ENCODE results near the gene ASIC1.
"Not testable (repeated sequence)": the region's sequence is repeated elsewhere in the genome, so short reads cannot be mapped to it uniquely, and the experiment has no call there.

Gene ASIC1

DNA sequence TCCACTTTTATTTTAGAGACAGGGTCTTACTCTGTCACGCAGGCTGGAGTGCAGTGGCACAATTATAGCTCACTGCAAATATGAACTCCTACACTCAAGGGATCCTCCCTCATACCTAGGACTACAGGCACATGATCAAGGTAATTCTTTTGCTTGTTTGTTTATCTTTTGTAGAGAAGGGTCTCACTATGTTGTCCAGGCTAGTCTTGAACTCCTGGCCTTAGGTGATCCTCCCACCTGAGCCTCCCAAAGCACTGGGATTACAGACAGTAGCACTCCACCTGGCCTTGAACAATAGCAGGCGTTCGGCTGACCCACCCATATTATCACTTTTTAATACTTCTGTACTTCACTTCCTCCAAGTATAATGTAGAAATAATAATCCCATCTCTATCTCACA, 30.7 kb upstream of the ASIC1 start:
- peaks cover 2% of the 10 kb centered on the region for H3K9me3 Mint-ChIP-seq

DNA sequence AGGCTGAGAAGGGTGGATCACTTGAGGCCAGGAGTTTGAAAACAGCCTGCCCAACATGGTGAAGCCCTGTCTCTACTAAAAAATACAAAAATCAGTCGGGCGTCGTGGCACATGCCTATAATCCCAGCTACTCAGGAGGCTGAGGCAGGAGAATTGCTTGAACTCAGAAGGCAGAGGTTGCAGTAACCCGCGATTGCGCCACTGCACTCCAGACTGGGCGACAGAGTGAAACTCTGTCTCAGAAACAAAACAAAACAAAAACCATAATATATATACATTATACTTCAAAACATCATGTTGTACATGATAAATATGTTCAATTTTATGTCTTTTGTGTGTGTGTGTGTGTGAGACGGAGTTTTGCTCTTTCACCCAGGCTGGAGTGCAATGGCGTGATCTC, 26.9 kb upstream of the ASIC1 start:
- not testable (repeated sequence) for H3K4me3 Mint-ChIP-seq; H3K36me3 Mint-ChIP-seq (ENCODE audit: low read depth); H3K9me3 Mint-ChIP-seq; DNase-seq (ENCODE audit: low spot score); H3K27ac Mint-ChIP-seq; H3K4me1 Mint-ChIP-seq (ENCODE audit: low read depth)
- H3K27me3 Mint-ChIP-seq (ENCODE audit: low read depth) = peaks cover 21% of the 10 kb centered on the region

More for the DNA sequence above, 30.7 kb upstream of the ASIC1 start:
- Mint-ChIP-seq H3K4me3 (no peak overlapping the region), H3K27me3 (ENCODE audit: low read depth) (peaks cover 2% of the 10 kb centered on the region), H3K4me1 (ENCODE audit: low read depth) (peaks cover 20% of the 10 kb centered on the region), H3K27ac (no peak overlapping the region), H3K36me3 (ENCODE audit: low read depth) (peaks cover 24% of the 10 kb centered on the region)
- DNase-seq (ENCODE audit: low spot score) = no peak

DNA sequence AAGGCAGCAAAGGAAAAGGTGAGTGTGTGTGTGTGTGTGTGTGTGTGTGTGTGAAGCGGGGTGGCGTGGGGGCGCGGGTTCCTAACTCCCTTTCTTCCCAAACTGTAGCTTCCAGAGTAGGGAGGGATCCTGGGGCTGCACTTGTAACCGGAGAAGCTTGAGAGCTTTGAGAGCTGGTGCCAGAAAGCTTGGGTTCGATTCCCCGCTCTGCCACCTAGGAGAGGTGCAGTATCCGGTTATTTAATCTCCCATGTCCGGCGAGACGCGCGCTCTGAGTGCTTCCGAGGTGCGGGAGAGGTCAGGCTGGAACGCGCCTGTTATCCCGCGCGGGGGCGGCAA, 24.9 kb upstream of the ASIC1 start:
- H3K4me3 Mint-ChIP-seq = peak overlapping the region; percentile 18
- no peaks in the 10 kb centered on the region for H3K9me3 Mint-ChIP-seq
- DNase-seq (ENCODE audit: low spot score) = no peak
- H3K4me1 Mint-ChIP-seq (ENCODE audit: low read depth) = no peaks in the 10 kb centered on the region
- peaks cover 26% of the 10 kb centered on the region for H3K27me3 Mint-ChIP-seq (ENCODE audit: low read depth)
- H3K36me3 Mint-ChIP-seq (ENCODE audit: low read depth) = no peaks in the 10 kb centered on the region
- no peak overlapping the region for H3K27ac Mint-ChIP-seq

DNA sequence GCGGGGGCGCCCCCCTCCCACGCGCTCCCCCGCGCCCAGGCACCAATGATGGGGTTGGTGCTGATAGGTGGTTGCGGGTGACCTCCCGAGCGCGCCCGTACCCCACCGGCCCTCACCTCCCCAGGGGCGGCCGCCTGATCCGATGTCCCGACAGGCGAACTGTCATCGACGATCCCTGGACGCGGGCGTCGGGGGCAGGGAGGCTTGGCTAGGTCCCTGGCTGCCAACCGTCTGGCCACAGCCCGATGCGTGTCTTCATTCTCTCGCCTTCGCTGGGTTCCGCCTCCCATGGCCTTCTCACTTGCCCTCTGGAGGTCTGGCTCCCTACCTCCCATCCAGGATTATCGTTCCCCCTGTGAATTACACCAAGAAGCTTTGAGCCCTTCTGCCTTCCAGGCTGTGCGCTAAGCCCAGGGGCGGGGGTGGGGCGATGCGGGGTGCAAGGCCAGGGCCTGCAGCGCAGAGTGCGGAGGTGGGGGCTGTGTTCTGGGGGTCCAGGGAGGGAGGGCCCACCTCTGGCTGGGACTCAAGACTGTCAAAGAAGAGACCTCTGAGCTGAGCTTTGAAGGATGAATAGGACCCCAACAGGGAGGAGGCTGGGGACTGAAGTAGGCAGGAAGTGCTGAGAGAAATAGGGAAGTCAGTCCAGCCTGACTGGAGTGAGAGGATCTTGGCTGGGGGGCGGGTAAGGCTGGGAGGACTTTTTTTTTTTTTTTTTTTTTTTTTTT, 24.4 kb upstream of the ASIC1 start:
- Mint-ChIP-seq H3K27ac (no peak overlapping the region), H3K4me3 (no peak overlapping the region), H3K36me3 (ENCODE audit: low read depth) (no peaks in the 10 kb centered on the region), H3K4me1 (ENCODE audit: low read depth) (no peaks in the 10 kb centered on the region), H3K27me3 (ENCODE audit: low read depth) (peaks cover 26% of the 10 kb centered on the region), H3K9me3 (no peaks in the 10 kb centered on the region)
- no peak for DNase-seq (ENCODE audit: low spot score)

DNA sequence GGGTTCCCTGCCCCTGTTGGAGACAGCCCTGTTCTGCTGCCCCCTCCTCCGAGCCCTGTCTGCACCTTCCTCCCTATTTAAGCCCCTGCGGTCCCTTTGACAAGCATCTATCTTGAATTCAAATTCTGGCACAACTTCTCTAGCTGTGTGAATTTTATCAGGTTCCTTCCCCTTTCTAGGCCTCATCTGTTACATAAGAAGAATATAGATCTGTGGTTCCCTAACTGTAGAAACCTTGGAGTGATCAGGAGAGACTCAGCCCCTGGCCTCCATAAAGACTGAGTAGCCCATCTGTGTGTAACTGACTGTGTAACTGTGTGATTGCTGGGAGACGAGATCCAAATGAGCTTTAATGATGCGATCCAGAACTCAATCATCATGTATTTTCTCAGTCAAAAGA, 19.1 kb upstream of the ASIC1 start:
- Mint-ChIP-seq H3K4me1 (ENCODE audit: low read depth) (peaks cover 9% of the 10 kb centered on the region), H3K27ac (no peak overlapping the region), H3K36me3 (ENCODE audit: low read depth) (no peaks in the 10 kb centered on the region), H3K9me3 (no peaks in the 10 kb centered on the region), H3K4me3 (no peak overlapping the region), H3K27me3 (ENCODE audit: low read depth) (peaks cover 17% of the 10 kb centered on the region)
- no peak for DNase-seq (ENCODE audit: low spot score)

DNA sequence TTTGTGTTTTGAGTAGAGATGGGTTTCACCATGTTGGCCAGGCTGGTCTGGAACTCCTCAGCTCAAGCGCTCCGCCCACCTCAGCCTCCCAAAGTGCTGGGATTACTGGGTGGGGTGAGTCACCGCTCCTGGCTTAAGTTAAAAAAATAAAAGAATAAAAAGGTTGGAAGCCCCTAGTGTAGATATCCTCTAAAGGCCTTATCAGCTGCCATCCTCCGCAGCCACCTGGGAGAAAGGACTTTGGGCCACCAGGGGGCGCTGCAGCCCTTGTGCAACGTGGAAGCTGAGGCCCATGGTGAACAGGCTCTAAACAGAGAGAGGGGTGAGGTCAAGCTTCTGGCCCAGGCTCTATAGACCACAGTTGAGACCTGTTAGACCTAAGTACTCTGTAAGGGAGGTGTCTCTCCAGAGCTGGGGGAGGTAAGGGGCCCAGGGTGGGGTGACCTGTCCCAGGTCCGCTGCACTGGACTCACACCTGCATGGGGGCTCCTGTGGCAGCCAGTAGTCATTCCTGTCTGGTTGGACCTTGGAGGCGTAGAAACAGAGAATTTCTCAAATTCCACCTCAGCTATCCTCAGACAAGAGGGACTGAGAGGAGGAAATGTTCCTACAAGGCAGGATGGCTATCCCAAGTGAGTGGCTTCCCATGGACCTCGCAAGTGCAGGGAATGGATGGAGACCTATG, 18.1 kb upstream of the ASIC1 start:
- Mint-ChIP-seq H3K27me3 (ENCODE audit: low read depth) (peaks cover 13% of the 10 kb centered on the region), H3K4me3 (no peak overlapping the region), H3K9me3 (no peaks in the 10 kb centered on the region), H3K27ac (no peak overlapping the region), H3K36me3 (ENCODE audit: low read depth) (no peaks in the 10 kb centered on the region), H3K4me1 (ENCODE audit: low read depth) (peaks cover 19% of the 10 kb centered on the region)
- DNase-seq (ENCODE audit: low spot score) = peak; percentile 80

DNA sequence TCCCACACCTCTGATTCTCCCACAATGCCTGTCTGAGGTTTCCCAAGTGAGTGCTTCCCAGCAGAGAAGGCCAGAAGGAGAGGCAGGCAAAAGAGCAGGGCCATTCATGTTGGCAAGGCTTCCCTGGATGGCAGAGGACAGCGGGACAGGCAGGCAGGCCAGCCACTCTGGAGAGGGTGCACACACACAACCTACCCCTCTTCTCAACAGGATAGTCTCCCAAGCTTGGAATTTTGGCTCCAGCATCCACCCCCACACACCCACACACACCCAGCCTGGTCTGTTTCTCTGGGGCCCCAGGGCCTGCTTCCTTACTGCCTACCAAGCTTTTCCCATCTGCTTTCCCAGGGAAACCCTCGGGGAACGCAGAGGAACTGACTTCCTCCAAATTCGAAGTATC, 16.7 kb upstream of the ASIC1 start:
- H3K9me3 Mint-ChIP-seq = no peaks in the 10 kb centered on the region
- peaks cover 23% of the 10 kb centered on the region for H3K4me1 Mint-ChIP-seq (ENCODE audit: low read depth)
- H3K27me3 Mint-ChIP-seq (ENCODE audit: low read depth) = peaks cover 6% of the 10 kb centered on the region
- H3K4me3 Mint-ChIP-seq = no peak overlapping the region
- H3K36me3 Mint-ChIP-seq (ENCODE audit: low read depth) = no peaks in the 10 kb centered on the region
- no peak overlapping the region for H3K27ac Mint-ChIP-seq
- DNase-seq (ENCODE audit: low spot score) = no peak

DNA sequence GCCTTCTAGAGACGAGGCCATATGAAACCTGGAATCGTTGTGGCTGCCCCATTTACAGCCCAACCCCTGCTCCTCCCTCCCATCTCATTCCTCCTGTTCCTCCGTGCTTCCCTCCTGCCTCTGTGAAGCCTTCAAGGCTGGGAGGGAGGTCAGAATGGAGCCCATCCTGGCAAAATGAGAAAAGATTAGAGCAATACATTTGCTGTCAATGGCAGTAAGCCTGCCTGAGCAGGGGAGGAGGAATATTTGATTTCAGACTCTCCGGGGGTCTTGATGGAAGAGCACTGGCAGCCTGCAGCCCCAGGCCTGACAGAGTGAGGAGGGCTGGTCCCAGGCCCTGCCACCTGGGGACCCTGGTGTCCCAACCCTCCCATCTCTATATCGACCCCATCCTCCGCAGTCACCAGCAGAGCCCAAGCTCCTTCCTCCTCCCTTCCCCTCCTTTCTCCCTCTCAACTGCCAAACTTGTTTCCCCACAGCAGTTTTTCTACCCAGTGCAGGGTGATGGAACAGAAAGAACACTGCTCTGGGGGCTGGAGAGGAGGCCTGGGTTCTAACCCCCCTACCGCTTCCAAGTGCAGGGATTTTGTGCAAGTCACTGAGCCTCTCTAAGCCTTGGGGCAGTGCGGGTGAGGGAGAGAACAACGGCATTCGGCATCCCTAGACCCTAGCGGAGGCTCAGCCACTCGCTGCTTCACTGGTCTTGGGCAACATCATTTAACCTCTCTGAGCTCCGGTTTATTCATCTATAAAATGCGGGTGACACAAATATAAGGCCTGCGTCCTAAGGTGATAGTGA, 16.1 kb upstream of the ASIC1 start:
- no peak overlapping the region for H3K4me3 Mint-ChIP-seq
- no peak overlapping the region for H3K27ac Mint-ChIP-seq
- no peaks in the 10 kb centered on the region for H3K36me3 Mint-ChIP-seq (ENCODE audit: low read depth)
- H3K27me3 Mint-ChIP-seq (ENCODE audit: low read depth) = peaks cover 4% of the 10 kb centered on the region
- DNase-seq (ENCODE audit: low spot score) = no peak
- H3K4me1 Mint-ChIP-seq (ENCODE audit: low read depth) = peaks cover 23% of the 10 kb centered on the region
- H3K9me3 Mint-ChIP-seq = no peaks in the 10 kb centered on the region

DNA sequence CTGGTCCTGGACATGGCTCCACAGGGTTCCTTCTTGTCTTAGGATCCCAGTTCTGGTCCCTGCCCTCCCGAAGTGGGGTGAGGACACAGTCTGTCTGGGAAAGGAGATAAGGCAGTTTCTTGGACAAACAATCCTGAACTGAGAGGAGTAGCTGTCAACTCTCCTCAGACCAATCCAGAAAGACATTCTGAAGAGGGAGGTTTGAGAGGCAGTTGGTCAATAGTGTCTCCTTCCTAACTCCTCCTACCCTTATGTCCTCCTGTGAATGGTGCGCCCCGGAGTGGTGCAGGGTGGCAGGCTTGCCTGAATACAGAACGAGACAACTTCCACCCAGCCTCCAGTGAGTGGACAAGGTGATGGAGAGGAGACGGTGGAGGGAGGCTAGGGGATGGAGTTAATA, 15.4 kb upstream of the ASIC1 start:
- H3K27ac Mint-ChIP-seq = no peak overlapping the region
- H3K36me3 Mint-ChIP-seq (ENCODE audit: low read depth) = no peaks in the 10 kb centered on the region

DNA sequence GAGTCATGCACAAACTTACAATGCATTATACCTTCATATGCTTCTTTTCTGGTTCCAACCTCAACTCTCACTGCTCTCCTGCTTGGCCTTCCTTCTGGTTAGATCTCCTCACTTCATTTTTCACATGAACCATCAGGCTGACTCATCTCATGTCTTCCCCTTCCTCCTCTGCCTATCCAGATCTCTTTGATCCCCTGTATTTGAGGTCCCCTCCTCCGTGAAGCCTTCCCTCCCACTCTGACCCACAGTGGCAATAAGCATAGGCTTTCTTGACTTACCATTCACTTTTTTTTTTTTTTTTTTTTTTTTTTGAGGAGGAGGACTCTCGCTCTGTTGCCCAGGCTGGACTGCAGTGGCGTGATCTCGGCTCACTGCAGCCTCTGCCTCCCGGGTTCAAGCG, 14.7 kb upstream of the ASIC1 start:
- no peaks in the 10 kb centered on the region for H3K36me3 Mint-ChIP-seq (ENCODE audit: low read depth)
- peak; percentile 47 for DNase-seq (ENCODE audit: low spot score)

More for the DNA sequence above, 15.4 kb upstream of the ASIC1 start:
- no peak for DNase-seq (ENCODE audit: low spot score)
- H3K4me3 Mint-ChIP-seq = no peak overlapping the region
- H3K27me3 Mint-ChIP-seq (ENCODE audit: low read depth) = no peaks in the 10 kb centered on the region
- peaks cover 24% of the 10 kb centered on the region for H3K4me1 Mint-ChIP-seq (ENCODE audit: low read depth)
- H3K9me3 Mint-ChIP-seq = no peaks in the 10 kb centered on the region

DNA sequence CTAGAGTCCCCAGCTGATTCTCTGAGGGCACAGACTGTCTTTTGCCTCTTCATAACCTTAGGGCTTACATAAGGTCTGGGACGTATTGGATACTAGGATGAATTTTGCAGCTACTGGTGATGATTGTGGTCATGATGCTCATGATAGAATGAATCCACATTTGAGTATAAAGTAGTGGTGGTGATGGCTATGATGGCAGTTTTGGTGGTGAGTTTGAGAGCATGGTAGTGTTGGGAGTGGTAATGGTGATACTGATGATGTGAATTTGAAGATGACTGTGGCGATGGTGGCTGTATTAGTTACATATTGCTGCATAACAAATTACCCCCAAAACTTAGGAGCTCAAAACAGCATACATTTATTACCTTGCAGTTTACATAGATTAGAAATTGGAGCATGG, 14.1 kb upstream of the ASIC1 start:
- no peak for DNase-seq (ENCODE audit: low spot score)
- peaks cover 27% of the 10 kb centered on the region for H3K4me1 Mint-ChIP-seq (ENCODE audit: low read depth)
- no peak overlapping the region for H3K27ac Mint-ChIP-seq
- H3K9me3 Mint-ChIP-seq = no peaks in the 10 kb centered on the region
- H3K4me3 Mint-ChIP-seq = no peak overlapping the region
- H3K27me3 Mint-ChIP-seq (ENCODE audit: low read depth) = no peaks in the 10 kb centered on the region
- H3K36me3 Mint-ChIP-seq (ENCODE audit: low read depth) = no peaks in the 10 kb centered on the region

More for the DNA sequence above, 14.7 kb upstream of the ASIC1 start:
- H3K9me3 Mint-ChIP-seq = no peaks in the 10 kb centered on the region
- no peak overlapping the region for H3K4me3 Mint-ChIP-seq
- H3K27ac Mint-ChIP-seq = no peak overlapping the region
- H3K4me1 Mint-ChIP-seq (ENCODE audit: low read depth) = peaks cover 27% of the 10 kb centered on the region
- no peaks in the 10 kb centered on the region for H3K27me3 Mint-ChIP-seq (ENCODE audit: low read depth)

DNA sequence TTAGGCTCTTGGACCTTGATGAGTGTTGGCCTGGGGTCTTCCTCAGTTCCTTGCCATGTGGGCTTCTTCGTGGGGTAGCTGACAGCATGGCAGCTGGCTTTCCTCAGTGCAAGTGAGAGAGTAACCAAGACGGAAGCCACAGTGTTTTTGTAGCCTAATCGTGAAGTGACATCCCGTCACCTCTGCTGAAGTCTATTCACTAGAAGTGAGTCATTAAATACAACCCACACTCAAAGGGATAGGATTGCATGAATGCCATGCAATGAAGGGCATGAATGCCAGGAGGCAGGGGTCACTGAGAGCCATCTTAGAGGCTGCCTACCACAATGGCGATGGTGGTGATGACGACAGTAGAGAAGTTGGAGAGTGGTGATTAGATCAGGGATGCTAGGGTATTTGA, 13.5 kb upstream of the ASIC1 start:
- no peaks in the 10 kb centered on the region for H3K36me3 Mint-ChIP-seq (ENCODE audit: low read depth)
- peaks cover 2% of the 10 kb centered on the region for H3K27me3 Mint-ChIP-seq (ENCODE audit: low read depth)
- peak overlapping the region; percentile 45 for H3K27ac Mint-ChIP-seq
- H3K4me1 Mint-ChIP-seq (ENCODE audit: low read depth) = peaks cover 27% of the 10 kb centered on the region
- H3K9me3 Mint-ChIP-seq = no peaks in the 10 kb centered on the region
- no peak overlapping the region for H3K4me3 Mint-ChIP-seq
- peak; percentile 39 for DNase-seq (ENCODE audit: low spot score)

DNA sequence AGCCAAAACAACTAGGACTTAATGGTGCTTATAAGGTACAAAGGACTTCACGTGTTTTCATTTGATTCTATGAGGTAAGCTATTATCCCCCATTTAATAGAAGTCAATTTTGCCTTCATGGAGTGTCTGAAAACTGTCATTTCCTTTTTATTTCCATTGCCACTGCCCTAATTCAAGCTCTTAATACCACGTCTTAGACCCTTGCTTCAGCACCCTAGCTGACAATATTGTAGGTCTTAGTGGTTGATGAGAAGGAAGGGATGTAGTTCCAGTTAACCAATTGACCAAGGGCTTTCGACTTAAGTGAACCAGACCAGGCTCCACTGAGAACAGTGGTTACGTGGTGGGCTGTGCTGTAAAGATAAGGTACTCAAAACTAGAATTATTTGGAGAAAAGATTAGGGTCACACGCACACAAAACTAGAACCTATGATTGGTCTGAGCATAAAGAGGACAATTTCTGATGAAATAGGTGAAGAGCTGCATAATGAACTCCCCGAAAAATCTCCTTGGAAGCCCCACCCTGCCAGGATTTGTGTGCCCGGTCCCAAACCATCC, 9.6 kb upstream of the ASIC1 start:
- Mint-ChIP-seq H3K4me1 (ENCODE audit: low read depth) (peaks cover 20% of the 10 kb centered on the region), H3K4me3 (no peak overlapping the region), H3K36me3 (ENCODE audit: low read depth) (no peaks in the 10 kb centered on the region), H3K9me3 (no peaks in the 10 kb centered on the region), H3K27me3 (ENCODE audit: low read depth) (peaks cover 32% of the 10 kb centered on the region), H3K27ac (no peak overlapping the region)
- no peak for DNase-seq (ENCODE audit: low spot score)

Measured in T-helper 2 cell treated with Interferon-gamma antibody and Interleukin-4, amounts not matched to agents 5 μg/mL and 100 μg/mL, for 36 hours (primary cell).